ENCODE measurements around the gene TELO2. TPM values are rescaled to one million over a fixed set of nuclear protein-coding genes. Genes with fewer than 3 reads are reported as not detected.
"Not testable (repeated sequence)": the region's sequence is repeated elsewhere in the genome, so short reads cannot be mapped to it uniquely, and the experiment has no call there.

Gene TELO2
- total RNA-seq, 1 donor from 2014 or later, result 13.6 TPM

DNA sequence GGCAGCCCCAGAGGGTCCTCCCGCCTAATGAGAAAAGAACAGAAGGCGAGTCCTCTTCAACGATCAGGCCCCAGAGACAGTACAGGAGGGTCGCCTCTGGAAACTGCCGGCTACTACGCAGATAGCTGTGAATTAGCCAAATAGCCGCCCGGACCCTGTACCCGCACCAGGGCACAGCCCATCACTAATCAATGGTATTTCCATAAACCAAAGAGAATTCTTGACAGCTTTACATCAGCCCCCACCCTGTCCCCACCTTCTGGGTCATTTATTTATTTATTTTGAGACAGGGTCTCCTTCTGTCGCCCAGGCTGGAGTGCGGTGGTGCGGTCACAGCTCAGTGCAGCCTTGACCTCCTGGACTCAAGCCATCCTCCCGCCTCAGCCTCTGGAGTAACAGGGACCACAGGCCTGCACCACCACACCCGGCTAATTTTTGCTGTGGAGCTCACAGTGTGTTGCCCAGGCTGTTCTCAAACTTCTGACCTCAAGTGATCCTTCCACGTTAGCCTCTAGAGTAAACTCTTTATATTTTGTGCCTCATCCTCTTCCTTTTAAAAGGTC lies 17.5 kb upstream of the TELO2 start:
- DNase-seq (ENCODE audit: low read depth in 2 of 2), result no peak

DNA sequence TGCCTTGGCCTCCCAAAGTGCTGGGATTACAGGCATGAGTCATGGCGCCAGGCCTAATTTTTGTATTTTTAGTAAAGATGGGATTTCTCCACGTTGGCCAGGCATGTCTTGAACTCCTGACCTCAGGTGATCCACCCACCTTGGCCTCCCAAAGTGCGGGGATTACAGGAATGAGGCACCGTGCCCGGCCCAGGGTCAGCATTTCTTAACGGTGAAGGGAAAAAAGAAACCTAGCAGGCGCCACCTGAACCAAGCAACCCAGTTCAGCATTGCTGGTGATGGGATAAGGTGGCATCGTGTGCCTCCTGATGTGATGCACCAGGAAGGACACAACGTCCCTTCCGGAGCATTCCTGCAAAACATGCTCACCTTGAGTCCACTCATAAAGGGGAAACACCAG lies 16.1 kb upstream of the TELO2 start:
- no peak for DNase-seq (ENCODE audit: low read depth in 2 of 2)

DNA sequence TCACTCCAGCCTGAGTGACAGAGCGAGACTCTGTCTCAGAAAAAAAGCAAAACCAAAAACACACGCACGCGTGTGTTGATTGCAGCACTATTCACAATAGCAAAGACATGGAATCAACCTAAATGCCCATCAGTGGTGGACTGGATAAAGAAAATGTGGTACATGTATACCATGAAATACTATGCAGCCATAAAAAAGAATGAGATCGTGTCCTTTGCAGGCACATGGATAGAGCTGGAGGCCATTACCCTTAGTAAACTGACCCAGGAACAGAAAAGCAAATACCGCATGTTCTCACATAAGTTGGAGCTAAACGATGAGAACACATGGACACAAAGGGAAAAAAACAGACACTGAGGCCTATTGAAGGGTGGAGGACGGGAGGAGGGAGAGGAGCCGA lies 14.2 kb upstream of the TELO2 start:
- DNase-seq (ENCODE audit: low read depth in 2 of 2), result not testable (repeated sequence)

DNA sequence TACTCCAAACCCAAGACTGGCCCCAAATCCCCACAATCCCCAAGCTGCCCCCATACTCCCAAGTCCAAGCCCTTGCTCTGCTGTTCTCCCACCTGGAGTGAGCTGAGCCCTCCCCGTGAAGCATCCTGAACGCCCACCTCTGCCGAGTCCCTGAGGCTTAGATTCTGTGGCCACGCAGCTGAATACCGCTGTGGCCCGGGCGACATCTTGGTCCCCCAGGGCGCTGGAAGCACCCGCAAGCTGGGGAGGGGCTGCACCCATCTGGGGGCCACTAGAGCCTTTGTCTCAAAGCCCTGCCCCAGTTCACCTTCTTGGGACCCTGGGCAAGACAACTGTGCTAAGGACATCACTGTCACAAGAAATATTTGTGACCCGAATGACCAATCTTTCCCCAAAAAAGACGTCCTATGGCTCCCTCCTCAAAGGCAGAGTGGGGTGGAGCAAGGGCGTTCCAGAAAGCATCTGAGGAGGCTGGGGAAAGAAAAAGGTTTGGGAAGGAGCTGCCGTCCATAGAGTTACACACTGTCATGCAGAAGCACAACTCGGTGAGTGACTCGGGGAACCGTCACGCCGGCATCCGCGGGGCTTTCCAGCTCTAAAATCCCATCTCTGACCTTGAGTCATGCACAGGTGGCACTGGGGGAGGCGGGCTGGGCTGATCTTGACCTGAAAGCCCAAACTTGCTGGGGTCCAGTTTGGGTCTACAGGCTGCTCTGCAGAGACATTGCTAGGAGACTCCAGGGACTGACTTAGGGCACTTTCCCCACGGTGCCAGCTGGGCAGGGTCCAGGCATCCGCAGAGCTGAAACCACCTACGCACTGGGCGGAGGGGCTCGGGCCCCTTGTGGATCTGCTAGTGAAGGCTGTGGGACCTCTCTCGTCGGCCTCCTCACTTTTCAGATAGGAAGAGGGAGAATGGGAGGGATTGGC lies 11.0 kb upstream of the TELO2 start:
- no peak for DNase-seq (ENCODE audit: low read depth in 2 of 2)

DNA sequence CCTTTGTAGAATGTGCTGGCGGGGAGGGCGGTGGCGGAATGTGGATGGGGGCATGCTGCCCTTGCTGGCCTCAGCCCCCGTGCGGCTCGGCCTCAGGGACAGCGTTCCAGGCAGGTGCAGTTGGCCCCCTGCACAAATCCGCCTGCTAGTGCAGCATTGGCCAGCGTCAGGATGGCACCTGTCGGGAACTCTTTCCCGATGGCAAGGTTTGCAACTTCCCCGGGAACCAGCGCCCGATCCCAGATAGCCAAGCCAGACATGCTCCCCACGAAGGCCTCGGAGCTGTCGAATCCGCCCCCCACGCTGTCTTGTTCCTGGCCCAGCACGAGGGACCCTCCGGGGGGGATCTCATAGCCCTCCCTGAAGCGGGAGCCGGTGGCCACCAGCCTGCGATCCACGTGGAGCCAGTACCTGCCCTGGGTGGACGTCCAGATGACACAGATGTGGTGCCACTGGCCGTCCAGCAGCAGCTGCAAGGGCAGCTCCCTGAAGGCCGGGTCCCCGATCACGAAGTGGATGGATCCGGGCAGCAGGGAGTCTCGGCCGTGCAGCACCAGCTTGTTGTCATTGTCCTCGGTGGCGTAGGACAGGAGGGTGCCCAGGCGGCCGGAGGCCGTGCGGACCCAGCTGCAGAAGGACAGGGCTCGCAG lies 7.2 kb upstream of the TELO2 start:
- no peak for DNase-seq (ENCODE audit: low read depth in 2 of 2)

DNA sequence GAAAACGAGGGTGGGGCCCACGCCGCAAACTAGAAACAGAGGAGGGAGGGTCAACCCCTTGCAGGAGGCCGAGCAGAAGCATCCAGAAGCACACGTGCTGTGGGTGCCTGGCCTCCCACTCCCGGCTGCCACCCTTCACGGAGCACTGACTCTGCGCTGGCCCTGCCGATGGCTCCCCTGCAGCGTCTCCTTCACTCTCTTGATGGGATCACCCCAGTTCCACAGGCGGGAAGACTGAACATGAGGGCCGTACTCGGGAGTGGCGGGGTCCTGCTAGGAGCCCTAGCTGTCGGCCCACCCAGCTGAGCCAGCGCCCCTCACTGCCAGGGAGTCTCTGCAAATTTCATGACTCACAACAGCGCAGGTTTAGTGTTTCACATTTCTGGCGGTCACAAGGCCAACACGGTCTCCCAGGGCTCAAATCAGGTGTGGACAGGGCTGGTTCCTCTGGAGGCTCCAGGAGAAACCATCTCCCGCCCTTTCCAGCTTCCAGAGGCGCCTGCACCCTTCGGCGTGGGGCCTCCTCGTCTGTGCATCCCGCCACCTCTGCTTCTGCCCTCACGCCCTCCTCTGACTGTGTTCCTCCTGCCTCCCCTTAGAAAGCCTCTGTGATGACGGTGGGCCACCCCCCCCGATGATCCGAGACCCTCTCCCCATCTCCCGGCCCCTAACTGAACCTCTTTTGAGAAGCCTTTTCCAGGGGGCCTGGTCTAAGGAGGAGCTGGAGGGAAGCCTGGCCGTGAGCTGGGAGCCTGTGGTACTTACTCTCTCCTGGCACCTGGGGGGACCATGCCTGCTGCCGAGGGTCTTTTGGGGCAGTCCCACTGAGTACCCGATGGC lies 6.4 kb upstream of the TELO2 start:
- no peak for DNase-seq (ENCODE audit: low read depth in 2 of 2)

DNA sequence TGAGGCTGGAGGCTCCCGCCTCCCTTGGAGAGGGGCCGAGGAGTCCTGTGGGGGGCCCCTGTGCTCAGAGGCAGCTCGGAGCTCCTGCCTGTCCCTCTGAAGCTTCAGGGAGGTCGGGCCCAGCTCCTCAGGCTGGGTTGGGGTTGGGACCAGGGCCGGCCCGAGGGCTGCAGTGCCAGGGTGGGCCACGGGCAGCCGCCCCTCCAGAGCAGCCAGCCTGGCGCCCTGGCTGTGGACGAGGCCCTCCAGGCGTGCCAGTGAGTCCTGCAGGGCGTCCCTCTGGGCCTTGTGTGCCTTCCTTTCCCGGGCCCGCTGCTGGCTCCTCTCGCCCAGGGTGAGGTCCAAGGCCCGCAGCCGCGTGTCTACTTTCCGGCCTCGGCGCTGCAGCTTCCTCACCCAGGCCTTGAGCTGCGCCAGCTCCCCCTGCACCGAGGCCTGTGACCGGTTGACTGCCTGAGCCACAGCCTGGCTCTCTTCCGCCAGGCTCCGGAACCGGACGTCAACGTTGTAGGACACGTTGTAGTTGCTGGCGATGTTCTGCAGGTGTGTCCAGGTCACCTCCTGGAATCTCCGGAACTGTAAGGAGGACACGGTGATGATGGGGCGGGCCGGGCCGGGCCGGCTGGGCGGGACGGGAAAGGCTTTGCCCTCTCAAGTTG lies 5.6 kb upstream of the TELO2 start:
- no peak for DNase-seq (ENCODE audit: low read depth in 2 of 2)

DNA sequence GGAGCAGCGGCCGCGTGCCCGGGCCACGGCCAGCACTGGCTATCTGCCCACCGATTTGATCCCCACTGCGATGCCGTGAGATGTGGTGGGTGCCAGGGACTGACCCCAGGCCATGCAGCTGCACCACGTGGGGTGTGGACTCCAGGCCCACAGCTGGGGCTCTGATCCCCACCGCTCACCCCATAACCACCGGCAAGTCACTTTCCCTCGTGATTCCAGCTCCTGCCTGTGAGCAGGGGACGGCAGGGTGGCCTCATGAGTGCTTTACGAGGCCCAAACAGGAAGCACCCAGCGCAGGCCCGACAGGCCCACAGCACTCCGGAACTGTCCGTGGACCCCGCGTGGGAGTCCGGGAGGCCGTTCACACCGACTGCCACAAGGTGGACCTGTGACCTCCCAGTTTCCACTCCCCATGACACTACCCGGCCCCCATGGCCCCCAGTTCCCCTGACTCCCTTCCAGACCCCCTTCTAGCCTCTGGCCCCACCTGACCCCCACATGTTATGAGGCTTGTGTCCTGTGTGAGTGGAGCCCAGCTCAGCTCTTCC lies 5.0 kb upstream of the TELO2 start:
- no peak for DNase-seq (ENCODE audit: low read depth in 2 of 2)

DNA sequence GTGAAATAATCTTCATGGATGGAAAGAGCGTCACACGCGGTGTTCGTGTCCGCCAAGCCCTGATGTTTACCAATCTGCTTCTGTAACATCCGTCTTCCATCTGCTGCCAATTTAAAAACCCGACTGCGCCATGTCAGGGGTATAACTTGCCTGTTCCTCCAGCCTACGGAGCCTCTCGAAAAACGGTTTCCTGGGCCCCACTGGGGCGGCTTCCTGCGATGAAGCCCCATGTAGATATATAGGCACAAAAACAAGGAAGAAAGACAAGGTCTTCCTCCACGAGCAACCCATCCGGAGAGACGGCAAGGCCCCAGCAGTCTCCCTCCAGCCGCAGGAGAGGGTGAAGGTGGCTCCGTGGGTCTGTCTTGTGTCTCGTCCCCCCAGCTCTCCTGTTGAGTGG lies 4.5 kb upstream of the TELO2 start, which contains the start of gene PTX4:
PTX4 (minus strand) TSS at position 326 of the 400 bp plus-strand sequence; CDS start at position 291, 35 bp downstream.
- DNase-seq (ENCODE audit: low read depth in 2 of 2), result no peak

DNA sequence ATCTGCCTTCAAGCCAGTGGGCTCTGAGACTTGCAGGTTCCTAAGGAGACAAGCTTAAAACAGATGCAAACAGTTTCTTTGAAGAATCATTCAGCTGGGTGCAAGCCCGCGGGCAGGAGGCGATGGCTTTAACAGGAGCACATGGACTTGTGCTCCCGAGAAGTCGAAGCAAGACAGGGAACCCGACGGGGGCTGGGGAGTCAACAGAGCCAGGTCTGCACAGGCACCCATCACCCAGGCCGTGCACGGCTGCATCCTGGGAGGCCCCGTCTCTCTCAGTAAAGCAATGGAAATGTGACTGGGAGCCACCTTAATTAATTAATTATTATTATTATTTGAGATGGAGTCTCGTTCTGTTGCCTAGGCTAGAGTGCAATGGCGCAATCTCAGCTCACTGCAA lies 4.1 kb upstream of the TELO2 start:
- DNase-seq (ENCODE audit: low read depth in 2 of 2), result no peak

DNA sequence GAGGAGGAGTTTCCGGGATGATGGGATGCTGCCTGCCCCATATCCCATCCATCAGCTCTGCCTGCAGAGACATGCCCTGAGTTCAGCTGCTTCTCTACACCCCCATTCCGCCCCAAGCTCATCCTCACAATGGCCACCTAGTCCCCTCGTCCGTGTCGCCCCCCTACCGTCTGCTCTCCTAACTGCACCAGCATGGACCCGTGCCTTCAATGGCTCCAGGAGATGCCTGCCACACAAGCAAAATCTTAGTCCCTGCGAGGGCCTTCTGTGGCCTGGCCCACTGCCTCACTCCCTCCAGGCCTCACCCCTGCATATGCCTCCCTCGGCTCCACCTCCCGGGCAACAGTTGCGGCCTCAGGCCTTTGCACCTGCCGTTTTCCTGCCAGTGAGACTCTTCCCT lies 1.8 kb upstream of the TELO2 start:
- no peak for DNase-seq (ENCODE audit: low read depth in 2 of 2)

DNA sequence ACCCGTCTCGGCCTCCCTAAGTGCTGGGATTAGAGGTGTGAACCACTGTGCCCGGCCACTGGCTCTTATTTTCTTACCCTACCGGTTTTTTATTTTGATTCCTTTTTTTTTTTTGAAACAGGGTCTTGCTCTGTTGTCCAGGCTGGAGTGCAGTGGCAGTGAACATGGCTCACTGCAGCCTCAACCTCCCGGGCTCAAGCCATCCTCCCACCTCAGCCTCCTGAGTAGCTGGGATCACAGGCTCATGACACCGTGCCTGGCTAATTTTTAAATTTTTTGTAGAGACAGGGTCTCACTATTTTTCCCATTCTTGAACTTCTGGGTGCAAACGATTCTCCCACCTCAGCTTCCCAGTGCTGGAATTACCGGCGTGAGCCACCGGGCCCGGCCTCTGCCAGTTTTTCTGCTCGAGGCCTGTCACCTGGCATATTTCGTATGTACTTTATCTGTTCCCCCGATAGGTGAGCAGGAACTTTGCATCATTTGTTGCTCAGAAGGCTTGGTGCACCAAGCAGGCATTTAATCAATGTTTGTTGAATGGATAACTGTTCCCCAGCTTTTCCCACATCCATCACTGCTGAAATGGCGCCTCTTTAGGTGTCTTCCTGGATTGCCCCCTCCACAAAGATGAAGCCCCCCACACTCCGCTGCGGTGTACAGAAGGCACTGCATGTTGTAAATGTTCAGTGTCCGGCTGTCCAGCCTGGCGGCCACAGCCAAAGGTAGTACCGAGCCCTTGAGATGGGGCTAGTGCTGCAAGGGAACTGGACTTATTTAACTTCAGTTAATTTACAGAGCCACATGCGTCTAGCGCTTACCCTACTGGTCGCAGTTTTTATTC lies 858 bp upstream of the TELO2 start:
- DNase-seq (ENCODE audit: low read depth in 2 of 2), result no peak

DNA sequence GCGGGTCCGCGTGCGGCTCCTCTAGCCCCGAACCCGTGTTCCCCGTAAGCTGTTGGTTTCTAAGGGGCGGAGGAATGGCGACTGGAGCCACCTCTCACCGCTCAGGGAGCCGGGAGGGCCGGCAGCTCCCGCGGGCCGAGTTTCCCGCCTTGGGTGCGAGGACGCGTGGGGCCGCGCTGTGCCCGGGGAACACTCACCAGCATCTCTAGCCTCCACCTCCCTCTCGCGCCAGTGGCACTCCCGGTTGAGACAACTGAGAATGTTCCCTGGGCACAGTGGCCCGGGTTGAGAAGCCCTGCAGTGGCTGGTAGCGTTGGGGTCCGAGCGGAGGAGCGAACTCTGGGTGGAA lies 560 bp downstream of the TELO2 start:
- peak in 1 of 2 donors; percentile 17 for DNase-seq (ENCODE audit: low read depth in 2 of 2)

DNA sequence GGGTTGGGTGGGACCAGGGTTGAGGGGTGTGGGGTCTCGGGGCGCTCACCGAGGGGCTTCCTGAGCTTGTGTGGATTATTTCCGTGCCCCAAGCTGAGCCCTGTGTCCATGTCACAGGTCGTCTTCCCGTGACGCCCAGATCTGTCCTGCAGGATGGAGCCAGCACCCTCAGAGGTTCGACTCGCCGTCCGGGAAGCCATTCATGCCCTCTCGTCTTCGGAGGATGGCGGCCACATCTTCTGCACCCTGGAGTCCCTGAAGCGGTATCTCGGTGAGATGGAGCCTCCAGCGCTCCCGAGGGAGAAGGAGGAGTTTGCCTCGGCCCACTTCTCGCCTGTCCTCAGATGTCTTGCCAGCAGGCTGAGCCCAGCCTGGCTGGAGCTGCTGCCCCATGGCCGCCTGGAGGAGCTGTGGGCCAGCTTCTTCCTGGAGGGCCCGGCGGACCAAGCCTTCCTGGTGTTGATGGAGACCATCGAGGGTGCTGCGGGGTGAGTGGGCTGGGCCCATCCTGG lies 1.0 kb downstream of the TELO2 start:
- peak; percentile 49 to 85 for DNase-seq (ENCODE audit: low read depth in 2 of 2)

DNA sequence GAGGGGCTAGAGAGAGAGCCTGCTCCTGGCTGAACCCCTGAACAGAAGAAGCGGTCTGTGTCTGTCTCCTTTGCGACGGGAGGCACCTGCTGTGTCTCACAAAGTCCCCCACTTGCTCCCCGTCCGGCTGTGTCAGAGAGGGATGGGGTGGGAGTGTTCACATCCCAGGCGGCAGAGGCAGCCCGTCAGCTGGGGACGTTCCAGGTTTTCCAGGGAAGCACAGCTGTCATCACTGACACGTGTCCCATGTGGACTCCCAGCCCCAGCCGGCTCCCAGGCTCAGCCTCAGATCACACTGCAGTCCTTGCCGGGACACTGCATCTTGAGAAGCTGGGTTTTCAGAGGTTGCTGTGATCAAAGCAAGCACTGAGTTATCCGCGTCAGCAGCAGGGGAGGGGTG lies 1.6 kb downstream of the TELO2 start:
- no peak for DNase-seq (ENCODE audit: low read depth in 2 of 2)

DNA sequence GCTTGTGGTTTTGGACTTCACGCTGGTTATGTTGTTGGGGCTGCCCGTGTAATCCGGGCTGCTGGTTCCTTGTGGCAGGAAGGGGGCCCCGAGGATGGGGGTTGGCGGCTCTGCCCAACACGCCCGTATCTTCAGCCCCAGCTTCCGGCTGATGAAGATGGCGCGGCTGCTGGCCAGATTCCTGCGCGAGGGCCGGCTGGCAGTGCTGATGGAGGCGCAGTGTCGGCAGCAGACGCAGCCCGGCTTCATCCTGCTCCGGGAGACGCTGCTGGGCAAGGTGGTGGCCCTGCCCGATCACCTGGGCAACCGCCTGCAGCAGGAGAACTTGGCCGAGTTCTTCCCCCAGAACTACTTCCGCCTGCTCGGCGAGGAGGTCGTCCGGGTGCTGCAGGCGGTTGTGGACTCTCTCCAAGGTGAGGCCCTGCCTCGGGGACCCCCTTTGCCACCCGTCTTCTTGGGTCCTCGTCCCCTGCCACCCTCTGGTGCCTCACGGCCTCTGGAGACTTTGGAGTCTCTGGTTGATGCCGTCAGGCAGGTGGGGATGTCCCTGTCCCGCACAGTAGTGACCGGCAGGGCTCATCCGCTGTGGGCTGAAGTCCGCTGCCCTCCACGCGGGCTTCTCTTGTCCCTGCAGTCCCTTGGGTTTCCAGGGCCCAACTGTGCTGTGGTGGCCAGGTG lies 2.2 kb downstream of the TELO2 start:
- DNase-seq (ENCODE audit: low read depth in 2 of 2), result no peak

DNA sequence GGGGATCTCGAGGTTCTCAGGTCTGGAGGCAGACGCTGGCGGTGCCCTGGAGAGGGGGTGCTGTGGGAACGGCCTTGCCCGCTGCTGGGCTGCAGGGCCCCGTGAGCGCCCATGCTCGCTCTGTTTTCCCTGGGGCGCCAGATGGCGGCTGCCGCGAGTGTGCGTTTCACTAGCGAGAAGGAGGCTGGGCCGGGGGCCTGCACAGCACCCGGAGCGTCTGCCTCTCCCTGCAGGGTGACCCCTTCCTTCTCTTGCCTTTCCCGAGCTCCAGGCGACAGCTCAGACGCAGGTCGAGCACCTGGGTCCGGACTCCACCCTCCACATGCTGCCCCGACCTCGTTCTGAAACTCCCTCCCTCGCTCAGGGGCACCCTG lies 2.7 kb downstream of the TELO2 start:
- DNase-seq (ENCODE audit: low read depth in 2 of 2), result no peak

DNA sequence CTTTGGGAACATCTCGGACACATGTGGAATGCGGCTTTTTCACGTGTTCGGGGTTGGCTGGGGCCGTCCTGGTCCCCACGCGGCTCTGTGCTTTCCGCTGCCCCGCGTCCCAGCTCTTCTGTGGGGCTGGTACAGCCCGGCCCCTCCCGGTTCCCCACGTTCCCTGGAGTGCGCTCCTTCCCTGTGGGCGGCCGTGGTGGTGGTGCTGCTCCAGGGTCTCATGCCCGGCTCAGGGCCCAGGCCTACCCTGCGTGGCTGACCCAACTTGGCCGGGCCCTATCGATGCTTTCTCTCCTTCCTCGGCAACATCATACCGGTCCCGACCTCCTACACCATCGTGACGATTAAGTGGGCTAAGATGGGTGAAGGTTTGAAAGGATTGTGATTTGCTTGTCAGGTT lies 3.3 kb downstream of the TELO2 start:
- DNase-seq (ENCODE audit: low read depth in 2 of 2), result no peak

DNA sequence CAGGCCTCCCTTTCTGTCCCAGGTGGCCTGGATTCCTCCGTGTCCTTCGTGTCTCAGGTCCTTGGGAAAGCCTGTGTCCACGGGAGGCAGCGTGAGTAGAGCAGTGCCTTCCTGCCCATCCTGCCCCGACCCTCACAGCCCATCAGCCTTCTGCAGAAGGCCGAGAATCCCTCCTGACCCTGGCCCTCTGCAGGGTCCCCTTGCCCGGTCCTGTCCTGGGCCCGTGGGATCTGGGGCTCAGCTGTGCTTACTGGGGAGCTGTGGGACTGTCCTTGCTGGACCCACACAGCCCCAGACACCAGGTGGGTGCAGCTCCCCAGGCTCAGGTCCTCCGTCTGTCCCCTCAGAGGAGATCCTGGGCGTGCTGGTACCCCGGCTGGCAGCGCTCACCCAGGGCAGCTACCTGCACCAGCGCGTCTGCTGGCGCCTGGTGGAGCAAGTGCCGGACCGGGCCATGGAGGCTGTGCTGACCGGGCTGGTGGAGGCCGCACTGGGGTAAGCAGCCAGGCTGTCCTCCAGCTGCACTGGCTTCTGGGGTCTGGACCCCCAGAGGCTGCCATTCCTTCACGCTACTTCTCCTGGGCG lies 3.9 kb downstream of the TELO2 start:
- DNase-seq (ENCODE audit: low read depth in 2 of 2), result no peak
